ENCODE data around the gene RNFT2.

GRCh38 chr12:116713527-116713926, 24.6 kb upstream of the RNFT2 start:
- TF ChIP-seq CHD2 (IDR thresholded peaks at IDR 0.05; ENCODE audit: low read length, partially characterized antibody) (no peak), CTCF (IDR thresholded peaks at IDR 0.05) (no peak), FOSB (CRISPR knock-in tag; IDR thresholded peaks at IDR 0.05) (no peak), POLR2AphosphoS2 (conservative IDR thresholded peaks at IDR 0.05; ENCODE audit: low read length) (no peak), POLR2A (IDR thresholded peaks at IDR 0.05; ENCODE audit: low read length) (no peak)
